Measurements from ENCODE around the gene TUBGCP6.

Gene TUBGCP6

GRCh38 chr22:50178471-50178864, 66.4 kb downstream of the TUBGCP6 start:
- no peak overlapping the region for H3K27ac ChIP-seq
- TF ChIP-seq, protein P1, sequence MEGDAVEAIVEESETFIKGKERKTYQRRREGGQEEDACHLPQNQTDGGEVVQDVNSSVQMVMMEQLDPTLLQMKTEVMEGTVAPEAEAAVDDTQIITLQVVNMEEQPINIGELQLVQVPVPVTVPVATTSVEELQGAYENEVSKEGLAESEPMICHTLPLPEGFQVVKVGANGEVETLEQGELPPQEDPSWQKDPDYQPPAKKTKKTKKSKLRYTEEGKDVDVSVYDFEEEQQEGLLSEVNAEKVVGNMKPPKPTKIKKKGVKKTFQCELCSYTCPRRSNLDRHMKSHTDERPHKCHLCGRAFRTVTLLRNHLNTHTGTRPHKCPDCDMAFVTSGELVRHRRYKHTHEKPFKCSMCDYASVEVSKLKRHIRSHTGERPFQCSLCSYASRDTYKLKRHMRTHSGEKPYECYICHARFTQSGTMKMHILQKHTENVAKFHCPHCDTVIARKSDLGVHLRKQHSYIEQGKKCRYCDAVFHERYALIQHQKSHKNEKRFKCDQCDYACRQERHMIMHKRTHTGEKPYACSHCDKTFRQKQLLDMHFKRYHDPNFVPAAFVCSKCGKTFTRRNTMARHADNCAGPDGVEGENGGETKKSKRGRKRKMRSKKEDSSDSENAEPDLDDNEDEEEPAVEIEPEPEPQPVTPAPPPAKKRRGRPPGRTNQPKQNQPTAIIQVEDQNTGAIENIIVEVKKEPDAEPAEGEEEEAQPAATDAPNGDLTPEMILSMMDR (IDR thresholded peaks at IDR 0.05): no peak
- intact Hi-C loops (cut with DNase I; ENCODE audit: low total_unique reads): no loop called here
- no peaks in the 10 kb centered on the region for H3K36me3 ChIP-seq
- H3K4me1 ChIP-seq: peaks cover 0 to 19% (median 0%) of the 10 kb centered on the region in 4 donors
- H3K27me3 ChIP-seq: peaks cover 0 to 74% of the 10 kb centered on the region in 2 donors
- DNase-seq: peak in 1 of 2 donors; percentile 64
- no peak overlapping the region for H3K4me3 ChIP-seq
- H3K9me3 ChIP-seq: no peaks in the 10 kb centered on the region

DNA sequence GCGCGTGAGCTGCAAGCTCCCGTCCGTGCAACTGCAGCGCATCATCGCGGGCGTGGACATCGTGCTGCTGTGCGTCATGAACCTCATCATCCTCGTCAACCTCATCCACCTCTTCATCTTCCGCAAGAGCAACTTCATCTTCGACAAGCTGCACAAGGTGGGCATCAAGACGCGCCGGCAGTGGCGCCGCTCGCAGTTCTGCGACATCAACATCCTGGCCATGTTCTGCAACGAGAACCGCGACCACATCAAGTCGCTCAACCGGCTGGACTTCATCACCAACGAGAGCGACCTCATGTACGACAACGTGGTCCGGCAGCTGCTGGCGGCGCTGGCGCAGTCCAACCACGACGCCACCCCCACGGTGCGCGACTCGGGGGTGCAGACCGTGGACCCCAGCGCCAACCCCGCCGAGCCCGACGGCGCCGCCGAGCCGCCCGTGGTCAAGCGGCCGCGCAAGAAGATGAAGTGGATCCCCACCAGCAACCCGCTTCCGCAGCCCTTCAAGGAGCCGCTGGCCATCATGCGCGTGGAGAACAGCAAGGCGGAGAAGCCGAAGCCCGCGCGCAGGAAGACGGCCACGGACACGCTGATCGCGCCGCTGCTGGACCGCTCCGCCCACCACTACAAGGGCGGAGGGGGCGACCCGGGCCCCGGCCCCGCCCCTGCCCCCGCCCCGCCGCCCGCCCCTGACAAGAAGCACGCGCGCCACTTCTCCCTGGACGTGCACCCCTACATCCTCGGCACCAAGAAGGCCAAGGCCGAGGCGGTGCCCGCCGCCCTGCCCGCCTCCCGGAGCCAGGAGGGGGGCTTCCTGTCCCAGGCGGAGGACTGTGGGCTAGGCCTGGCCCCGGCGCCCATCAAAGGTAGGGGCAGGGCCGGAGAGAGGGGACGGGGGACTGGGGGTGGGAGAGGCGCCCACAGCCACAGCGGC, 67.0 kb downstream of the TUBGCP6 start:
- intact Hi-C loops (cut with DNase I; ENCODE audit: low total_unique reads): no loop called here
- peaks cover 0 to 80% of the 10 kb centered on the region in 2 donors for H3K27me3 ChIP-seq

GRCh38 chr22:50176850-50177536, 67.8 kb downstream of the TUBGCP6 start:
- peaks cover 0 to 4% (median 0%) of the 10 kb centered on the region in 4 donors for H3K4me1 ChIP-seq
- no peak overlapping the region for H3K4me3 ChIP-seq
- no peaks in the 10 kb centered on the region for H3K9me3 ChIP-seq
- intact Hi-C loops (cut with DNase I; ENCODE audit: low total_unique reads): no loop called here
- H3K27me3 ChIP-seq: peaks cover 0 to 86% of the 10 kb centered on the region in 2 donors
- DNase-seq: no peak
- no peaks in the 10 kb centered on the region for H3K36me3 ChIP-seq
- no peak overlapping the region for H3K27ac ChIP-seq
- TF ChIP-seq, protein P1 (IDR thresholded peaks at IDR 0.05): no peak

More for the DNA sequence above, 67.0 kb downstream of the TUBGCP6 start:
- TF ChIP-seq, protein P1 (IDR thresholded peaks at IDR 0.05): no peak
- Histone ChIP-seq H3K36me3 (no peaks in the 10 kb centered on the region), H3K9me3 (no peaks in the 10 kb centered on the region), H3K4me3 (no peak overlapping the region), H3K4me1 (peaks cover 0 to 12% (median 0%) of the 10 kb centered on the region in 4 donors), H3K27ac (no peak overlapping the region)
- no peak for DNase-seq

GRCh38 chr22:50175921-50176849, 68.6 kb downstream of the TUBGCP6 start:
- H3K4me1 ChIP-seq: peaks cover 0 to 6% (median under 1%) of the 10 kb centered on the region in 4 donors
- TF ChIP-seq, protein P1 (IDR thresholded peaks at IDR 0.05): no peak

GRCh38 chr22:50175191-50175461, 69.7 kb downstream of the TUBGCP6 start:
- Histone ChIP-seq H3K4me3 (no peak overlapping the region), H3K27ac (no peak overlapping the region), H3K27me3 (peaks cover 0 to 91% of the 10 kb centered on the region in 2 donors), H3K4me1 (peaks cover 0 to 12% (median 6%) of the 10 kb centered on the region in 4 donors), H3K36me3 (no peaks in the 10 kb centered on the region), H3K9me3 (no peaks in the 10 kb centered on the region)
- intact Hi-C loops (cut with DNase I; ENCODE audit: low total_unique reads): no loop called here
- TF ChIP-seq, protein P1 (IDR thresholded peaks at IDR 0.05): no peak
- DNase-seq: no peak

More at GRCh38 chr22:50175921-50176849, 68.6 kb downstream of the TUBGCP6 start:
- no peak overlapping the region for H3K4me3 ChIP-seq
- intact Hi-C loops (cut with DNase I; ENCODE audit: low total_unique reads): no loop called here
- no peak overlapping the region for H3K27ac ChIP-seq
- peaks cover 0 to 94% of the 10 kb centered on the region in 2 donors for H3K27me3 ChIP-seq
- no peaks in the 10 kb centered on the region for H3K36me3 ChIP-seq
- no peaks in the 10 kb centered on the region for H3K9me3 ChIP-seq
- DNase-seq: no peak

Data from tibial artery (tissue), 4 donors.